Measurements from ENCODE around the gene CDC6.

The CDC6 gene

DNA sequence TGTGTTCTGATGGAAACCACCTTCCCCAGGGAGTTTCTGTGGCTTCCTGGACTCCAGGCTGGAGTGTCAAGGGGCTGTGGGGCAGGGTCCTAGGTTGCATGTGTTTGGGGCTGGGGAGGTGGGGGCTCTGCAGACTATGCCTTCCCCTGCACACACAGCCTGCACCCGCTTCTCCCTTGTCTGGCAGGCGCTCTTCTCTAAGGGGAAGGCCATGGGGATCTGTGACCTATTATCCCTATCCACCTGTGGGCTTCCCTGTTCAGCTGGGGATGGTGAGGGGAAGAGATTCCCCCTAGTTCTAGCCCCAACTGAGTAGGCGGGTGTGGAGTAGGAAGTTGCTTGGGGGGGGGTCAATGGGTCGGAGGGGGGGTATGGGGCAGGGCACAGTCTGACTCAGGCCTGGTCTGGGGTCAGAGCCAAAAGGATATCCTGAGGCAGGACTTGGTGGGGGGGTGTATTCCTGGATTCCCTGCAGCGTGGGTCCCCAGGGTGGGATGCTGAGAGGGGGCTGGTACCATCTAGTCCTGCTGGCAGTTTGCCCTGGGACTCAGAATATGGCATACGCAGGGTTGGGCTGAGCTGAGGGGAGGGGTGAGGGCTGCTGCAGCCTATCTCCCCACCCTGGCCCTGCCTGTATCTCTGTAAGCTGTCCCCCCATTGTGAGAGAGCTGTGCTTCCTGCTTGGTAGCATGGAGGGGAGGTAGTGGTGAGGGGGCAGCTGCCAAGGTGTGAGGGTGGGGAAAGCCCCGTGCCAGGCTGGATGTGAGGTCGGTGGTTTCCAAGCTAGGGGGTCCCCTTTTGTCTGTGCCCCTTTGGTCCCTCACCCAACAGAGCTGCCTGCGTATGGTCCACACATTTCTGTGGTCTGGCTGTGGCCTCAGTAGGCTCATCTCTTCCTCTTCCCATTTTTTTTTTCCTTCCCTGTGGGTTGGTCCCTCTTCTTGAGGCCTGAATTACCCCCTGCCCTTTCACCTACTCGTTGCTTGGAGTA is 36.0 kb downstream of the CDC6 start:
- peak; percentile 44 for DNase-seq

DNA sequence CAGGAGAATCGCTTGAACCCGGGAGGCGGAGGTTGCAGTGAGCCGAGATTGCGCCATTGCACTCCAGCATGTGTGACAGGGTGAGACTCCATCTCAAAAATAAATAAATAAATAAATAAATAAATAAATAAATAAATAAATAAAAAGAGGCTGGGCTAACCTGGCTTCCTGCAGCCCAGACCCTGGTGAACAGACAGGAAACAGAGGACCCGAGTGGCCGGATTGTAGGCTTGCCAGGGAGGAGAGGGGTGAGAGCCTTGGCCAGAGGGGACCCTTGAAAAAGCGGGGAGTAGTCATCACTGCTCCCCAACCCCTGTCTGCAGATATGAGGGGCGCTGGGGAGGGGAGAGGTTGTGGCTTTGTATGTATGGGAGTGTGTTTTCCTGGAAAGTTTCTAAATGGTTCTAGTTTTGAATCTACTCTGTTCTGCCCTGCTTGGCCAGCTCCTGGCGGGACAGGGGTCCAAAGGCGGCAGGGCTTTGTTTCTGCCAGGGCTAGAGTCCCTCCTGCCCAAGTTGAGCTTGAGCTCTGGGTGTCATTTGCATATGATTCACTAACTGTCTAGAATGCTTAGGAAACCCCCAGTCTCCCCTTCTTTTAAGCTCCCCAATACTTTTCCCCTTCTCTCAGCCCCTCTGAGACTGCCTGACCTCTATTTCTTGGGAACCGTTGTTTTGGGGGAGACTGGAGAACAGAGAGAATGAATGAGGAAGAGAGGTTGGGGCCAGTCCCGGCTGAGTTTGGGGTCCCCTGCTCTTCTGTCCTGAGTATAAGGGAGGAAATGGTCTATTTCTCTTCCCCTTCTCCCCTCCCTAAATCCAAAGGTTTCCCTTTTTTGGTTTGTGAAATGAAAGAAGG is 37.7 kb downstream of the CDC6 start:
- no peak for DNase-seq

DNA sequence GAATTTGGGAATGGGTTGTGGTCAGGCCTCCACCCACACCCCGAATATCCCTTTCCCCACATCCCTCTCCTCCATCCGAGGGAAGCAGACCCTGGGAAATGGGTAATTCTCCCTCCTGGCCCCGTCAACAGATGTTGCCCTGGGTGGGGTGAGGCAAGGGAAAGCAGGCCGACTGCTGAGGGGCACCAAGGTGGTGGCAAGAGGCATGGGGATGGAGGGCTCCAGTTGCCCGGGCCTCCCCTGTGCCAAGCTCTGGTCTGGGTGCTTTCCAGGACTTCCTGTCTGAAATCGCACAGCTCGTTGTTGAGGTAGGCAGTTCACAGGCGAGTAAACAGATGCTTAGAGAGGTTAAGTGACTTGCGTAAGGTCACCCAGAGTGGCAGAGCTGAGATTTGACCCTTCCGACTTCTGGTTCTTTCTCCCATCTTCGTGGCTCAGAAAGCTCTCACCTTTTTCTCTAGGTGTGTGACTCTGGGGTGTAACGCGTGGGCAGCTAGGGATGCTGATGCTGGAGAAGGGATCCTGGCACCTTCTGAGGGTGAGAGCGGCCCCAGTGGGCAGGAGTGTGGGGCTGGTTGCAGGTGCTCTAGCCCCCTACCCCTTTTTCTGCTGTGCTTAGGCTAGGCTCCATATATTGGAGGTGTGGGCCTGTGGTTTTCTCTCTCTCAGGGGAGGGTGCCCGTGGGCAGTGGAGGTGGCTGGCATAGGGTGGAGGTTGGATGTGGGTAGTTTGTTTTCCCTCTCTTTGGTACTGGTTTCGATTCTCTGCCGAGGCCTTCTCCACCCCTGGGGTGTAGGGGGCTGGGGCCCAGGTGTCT is 38.5 kb downstream of the CDC6 start:
- DNase-seq = peak; percentile 27

GRCh38 chr17:40326832-40327199 is 39.1 kb downstream of the CDC6 start:
- DNase-seq = no peak

DNA sequence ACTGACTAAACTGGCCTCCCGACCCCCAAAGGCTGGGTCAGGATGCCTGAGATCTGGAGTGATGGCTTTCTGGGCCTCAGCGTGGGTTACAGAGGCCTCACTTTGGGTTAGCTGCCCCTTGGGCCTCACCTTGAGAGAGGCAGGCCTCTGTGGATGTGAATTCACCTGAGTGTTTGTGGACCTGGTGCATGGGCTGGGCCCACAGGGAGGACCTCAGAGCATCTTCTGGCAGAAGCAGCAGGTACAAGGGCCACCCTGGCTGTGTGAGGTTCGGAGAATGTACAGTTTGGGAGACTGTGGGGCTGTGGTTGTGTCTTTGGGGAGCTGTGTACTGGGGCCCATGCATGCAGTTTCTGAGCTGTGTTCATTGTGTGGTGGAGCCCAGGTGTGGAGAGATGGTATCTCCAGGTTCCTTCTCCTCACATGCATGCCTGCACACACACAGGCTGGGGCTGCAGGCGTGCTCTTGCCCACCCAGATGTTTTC is 39.6 kb downstream of the CDC6 start:
- DNase-seq = no peak

DNA sequence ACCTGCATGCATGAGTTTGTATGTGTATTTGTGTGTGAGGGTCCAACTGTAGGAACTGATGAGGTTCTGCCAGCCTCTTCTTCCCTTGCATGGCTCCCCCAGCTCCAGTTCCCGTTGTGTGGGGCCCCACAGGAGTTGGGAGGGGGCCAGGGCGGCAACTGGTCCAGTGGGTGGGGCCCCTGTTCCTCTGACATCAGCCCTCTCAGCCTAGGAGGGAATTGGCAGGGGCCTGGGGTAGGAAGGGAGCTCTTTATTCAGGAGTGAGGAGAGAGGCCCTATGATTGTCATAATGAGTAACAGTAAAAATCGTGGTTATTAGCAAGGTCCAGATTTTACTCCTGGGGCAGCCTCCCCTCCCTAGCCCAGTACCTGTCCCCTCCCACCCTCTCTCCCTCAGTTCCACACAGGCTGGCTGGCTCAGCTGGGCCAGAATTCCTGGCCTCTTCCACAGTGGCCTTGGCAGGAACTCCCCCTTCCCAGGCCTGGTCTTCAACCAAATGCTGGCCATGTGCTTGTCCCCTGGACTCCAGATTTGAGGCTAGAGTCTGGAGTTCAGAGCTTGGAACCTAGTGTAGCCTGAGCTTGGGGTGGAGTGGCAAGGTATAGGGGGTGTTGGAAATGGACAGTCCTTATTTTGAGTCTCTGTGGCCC is 40.2 kb downstream of the CDC6 start:
- no peak for DNase-seq

- DNase-seq = no peak
Observed at GRCh38 chr17:40328386-40328766, 40.7 kb downstream of the CDC6 start.

- DNase-seq = peak; percentile 66
Observed at GRCh38 chr17:40329839-40330794, 42.4 kb downstream of the CDC6 start.

DNA sequence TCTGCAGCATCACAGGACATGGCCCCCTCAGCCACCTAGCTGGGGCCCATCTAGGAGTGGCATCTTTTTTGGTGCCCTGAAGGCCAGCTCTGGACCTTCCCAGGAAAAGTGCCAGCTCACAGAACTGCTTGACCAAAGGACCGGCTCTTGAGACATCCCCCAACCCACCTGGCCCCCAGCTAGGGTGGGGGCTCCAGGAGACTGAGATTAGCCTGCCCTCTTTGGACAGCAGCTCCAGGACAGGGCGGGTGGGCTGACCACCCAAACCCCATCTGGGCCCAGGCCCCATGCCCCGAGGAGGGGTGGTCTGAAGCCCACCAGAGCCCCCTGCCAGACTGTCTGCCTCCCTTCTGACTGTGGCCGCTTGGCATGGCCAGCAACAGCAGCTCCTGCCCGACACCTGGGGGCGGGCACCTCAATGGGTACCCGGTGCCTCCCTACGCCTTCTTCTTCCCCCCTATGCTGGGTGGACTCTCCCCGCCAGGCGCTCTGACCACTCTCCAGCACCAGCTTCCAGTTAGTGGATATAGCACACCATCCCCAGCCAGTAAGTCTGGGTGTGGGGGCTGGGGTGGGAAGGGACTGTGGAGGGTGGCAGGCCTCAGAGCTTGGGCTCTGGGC is 43.3 kb downstream of the CDC6 start:
- DNase-seq = no peak

- no peak for DNase-seq
Observed at GRCh38 chr17:40331743-40332641, 44.3 kb downstream of the CDC6 start.

GRCh38 chr17:40333781-40334448 is 46.2 kb downstream of the CDC6 start:
- peak; percentile 79 for DNase-seq

GRCh38 chr17:40335620-40336019 is 47.9 kb downstream of the CDC6 start:
- DNase-seq = no peak

DNA sequence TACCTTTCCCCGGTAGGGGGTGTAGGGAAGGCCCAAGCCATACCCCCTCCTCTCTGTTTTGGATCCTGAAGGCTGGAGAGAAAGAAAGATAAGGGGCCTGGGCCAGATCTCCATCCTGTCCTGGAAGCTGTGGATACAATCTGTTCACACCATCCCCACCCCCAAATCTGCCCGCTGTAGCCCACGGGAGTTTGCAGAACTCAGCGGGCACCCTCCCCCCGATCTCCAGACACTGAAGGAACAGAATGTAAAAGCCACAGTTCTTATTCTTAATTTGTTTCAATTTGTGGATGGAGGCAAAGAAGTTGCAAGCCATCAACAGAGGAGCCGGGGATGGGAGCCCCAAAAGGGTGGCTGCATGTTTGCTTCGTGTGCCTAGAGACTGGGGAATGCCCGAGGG is 49.7 kb downstream of the CDC6 start:
- no peak for DNase-seq

- DNase-seq = peak; percentile 44
Observed at GRCh38 chr17:40338058-40338457, 50.4 kb downstream of the CDC6 start.

DNA sequence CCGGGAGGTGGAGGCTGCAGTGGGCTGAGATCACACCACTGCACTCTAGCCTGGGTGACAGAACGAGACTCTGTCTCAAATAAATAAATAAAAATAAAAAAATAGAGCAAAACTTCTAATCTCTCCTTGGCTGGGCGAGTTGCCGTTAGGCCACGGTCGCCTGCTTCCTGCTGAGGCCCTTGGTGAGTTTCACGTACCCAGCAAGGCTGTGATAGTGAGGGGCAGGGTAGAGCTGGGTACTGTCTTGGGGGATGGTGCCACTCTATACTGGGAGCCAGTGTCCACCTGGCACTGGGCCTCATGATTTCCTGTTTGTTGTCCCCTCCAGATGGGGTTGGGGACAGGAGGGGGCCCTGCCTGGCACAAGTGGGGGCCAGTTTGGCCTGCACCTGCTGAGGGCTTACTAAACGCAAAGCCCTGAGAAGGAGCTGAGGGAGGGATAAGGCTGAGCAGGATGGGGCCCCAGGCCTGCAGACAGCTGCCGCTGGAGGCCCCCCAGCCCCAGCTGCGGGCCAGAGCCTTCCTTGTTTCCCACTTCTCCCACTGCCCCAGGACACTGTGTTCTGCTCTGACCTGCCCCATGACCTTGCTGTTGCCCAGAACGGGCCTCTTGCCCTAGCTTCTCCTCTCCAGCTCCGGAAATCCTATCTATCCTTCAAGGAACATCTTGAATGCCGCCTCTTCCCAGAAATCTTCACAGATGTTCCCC is 51.4 kb downstream of the CDC6 start:
- no peak for DNase-seq

DNA sequence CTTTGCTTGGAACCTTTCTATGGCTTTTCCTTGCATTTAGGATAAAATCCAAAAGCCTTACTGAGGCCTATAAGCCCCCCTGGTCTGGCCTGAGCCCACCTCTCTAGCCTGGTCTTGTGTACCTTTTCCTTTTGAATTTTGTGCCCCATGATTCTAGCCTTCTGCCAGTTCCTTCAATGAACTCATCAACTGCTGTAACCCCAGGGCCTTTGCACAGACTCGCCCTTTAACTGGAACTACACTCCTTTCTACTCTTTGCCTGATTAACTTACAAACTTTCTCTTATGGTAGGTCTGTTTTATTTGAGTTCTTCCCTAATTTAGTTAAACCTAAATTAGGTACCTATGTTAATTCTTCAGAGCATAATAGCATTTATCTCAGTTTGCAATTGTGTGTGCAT is 52.6 kb downstream of the CDC6 start:
- no peak for DNase-seq

DNA sequence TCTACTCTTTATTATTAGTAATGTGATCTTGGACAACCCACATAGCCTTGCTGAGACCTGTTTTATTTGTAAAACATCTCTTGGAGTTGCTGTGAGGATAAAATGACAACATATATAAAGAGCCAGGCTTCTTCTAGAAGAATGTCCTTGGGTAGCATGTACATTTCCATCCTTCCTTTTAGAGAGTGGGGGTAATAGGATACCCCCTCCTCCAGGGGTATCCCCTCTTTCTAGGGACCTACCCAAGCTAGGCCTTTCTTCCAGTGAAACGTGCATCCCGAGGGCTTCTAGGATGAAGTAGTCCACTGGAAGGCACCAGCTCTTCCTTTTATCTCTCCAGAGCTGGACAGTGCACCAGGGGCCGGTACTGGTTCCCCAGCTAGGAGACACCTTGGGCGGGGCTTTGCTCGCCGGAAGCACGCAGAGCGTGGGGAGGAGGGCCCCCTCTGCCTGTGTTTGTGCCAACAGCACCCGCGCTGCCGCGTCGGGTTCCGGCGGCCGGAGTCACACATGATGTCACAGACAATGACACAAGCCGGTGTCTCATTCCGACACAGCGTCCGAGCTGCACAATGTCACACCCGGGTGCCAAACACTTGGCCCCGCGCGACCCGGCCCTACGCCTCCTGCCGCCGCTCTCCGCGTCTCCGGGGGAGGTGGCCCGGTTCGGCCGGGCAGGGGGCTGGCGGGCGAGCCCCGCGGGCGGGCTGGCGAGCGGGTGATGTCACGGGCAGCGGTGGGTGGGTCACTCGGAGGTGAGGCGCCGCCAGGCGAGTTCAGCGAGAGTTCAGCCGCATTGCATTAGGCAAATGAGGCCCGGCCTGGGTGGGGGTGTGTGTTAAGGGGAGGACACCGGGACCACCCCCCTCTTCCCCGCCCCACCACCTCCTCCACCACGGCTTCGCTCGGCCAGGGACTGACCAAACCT is 53.5 kb downstream of the CDC6 start:
- DNase-seq = peak; percentile 97
